Measurements from ENCODE around the gene MEIS1. TPM values are rescaled to one million over a fixed set of nuclear protein-coding genes. Genes with fewer than 3 reads are reported as not detected.
"Not testable (repeated sequence)": the region's sequence is repeated elsewhere in the genome, so short reads cannot be mapped to it uniquely, and the experiment has no call there.

MEIS1 gene
- total and polyA plus RNA-seq, 4 experiments from 2014 or later: not detected

DNA sequence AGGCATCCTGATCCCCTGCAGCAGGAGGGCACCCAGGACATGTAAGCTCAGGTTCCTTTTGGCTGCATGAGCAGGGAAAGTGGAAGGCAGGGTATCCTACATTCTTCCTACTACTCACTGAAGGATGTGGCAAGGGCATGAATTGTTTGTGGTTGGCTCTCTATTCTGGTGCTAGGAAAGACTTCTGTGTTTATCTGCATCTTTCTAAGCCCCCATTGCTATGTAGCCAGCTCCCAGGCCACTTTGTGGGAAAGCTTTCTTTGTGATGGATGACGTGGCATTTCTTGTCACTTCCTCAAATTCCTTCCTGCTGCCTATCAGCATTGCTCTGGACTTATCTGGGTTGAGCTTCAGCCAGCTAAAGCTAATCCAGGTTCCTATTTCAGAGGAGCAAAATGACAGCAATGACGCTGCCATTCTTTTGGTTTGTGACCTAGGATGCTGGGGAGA lies 46.2 kb downstream of the MEIS1 start:
- Mint-ChIP-seq H3K4me3 (no peak overlapping the region), H3K4me1 (no peaks in the 10 kb centered on the region), H3K9me3 (peaks cover 0 to 6% (median 3%) of the 10 kb centered on the region in 8 donors), H3K36me3 (no peaks in the 10 kb centered on the region), H3K27ac (no peak overlapping the region), H3K27me3 (no peaks in the 10 kb centered on the region)
- no peak for DNase-seq
- ChIA-PET CTCF (ENCODE audit: partially characterized antibody) (no interaction called here), POLR2A (ENCODE audit: partially characterized antibody) (interaction anchor here (0.5 kb wide), 1 partner anchor 666 kb away, joined by 3 read pairs; no protein-coding TSS in a partner anchor)
- Histone ChIP-seq H3K4me3 (ENCODE audit: low read length in 2 of 2) (no peak overlapping the region), H3K9me3 (ENCODE audit: control insufficient read depth in 1 of 2, low read length in 2 of 2) (no peaks in the 10 kb centered on the region), H3K4me1 (ENCODE audit: insufficient read depth, low read length) (no peaks in the 10 kb centered on the region), H3K27ac (ENCODE audit: low read depth, low read length) (no peak overlapping the region), H3K27me3 (ENCODE audit: insufficient read depth, low read length) (no peaks in the 10 kb centered on the region), H3K36me3 (ENCODE audit: insufficient read depth, low read length) (no peaks in the 10 kb centered on the region)
- intact Hi-C loops (cut with micrococcal nuclease): no loop called here

DNA sequence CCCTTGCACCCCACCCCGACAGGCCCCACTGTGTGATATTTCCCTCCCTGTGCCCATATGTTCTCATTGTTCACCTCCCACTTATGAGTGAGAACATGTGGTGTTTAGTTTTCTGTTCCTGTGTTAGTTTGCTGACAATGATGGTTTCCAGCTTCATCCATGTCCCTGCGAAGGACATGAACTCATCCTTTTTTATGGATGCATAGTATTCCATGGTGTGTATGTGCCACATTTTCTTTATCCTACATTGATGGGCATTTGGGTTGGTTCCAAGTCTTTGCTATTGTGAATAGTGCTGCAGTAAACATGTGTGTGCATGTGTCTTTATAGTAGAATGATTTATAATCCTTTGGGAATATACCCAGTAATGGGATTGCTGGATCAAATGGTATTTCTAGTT lies 50.3 kb downstream of the MEIS1 start:
- H3K36me3 Mint-ChIP-seq; H3K27ac ChIP-seq (ENCODE audit: low read depth, low read length); DNase-seq; H3K4me1 Mint-ChIP-seq; H3K4me3 Mint-ChIP-seq; H3K4me1 ChIP-seq (ENCODE audit: insufficient read depth, low read length); H3K36me3 ChIP-seq (ENCODE audit: insufficient read depth, low read length); CTCF ChIA-PET (ENCODE audit: partially characterized antibody); H3K27me3 Mint-ChIP-seq; intact Hi-C loops (cut with micrococcal nuclease); H3K27me3 ChIP-seq (ENCODE audit: insufficient read depth, low read length); H3K4me3 ChIP-seq (ENCODE audit: low read length in 2 of 2); H3K9me3 ChIP-seq (ENCODE audit: control insufficient read depth in 1 of 2, low read length in 2 of 2); H3K27ac Mint-ChIP-seq; POLR2A ChIA-PET (ENCODE audit: partially characterized antibody): not testable (repeated sequence)
- H3K9me3 Mint-ChIP-seq: peaks cover 0 to 10% (median 3%) of the 10 kb centered on the region in 8 donors

DNA sequence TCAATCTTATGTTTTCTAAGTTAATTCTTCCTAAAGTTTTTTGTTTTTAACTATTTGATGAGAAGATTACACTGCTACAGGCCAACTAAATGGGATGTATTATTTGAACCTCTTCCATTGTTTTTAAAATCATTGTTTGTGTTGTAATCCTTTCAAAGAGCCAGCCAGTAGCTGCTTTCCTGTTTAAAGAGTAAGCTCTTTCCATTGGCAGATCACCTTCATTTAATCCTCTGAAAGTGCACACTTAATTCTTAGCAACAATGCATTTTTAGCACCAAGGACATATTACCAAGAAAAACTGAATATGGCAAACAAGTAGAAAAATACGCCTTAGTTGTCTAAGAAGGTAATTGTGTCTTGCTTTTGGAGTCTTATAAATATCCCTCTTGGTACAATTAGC lies 54.0 kb downstream of the MEIS1 start:
- no peaks in the 10 kb centered on the region for H3K36me3 ChIP-seq (ENCODE audit: insufficient read depth, low read length)
- no peak overlapping the region for H3K27ac Mint-ChIP-seq
- H3K27ac ChIP-seq (ENCODE audit: low read depth, low read length): no peak overlapping the region
- H3K9me3 Mint-ChIP-seq: peaks cover 0 to 10% (median 2%) of the 10 kb centered on the region in 8 donors
- H3K27me3 Mint-ChIP-seq: no peaks in the 10 kb centered on the region
- H3K4me3 ChIP-seq (ENCODE audit: low read length in 2 of 2): no peak overlapping the region
- ChIA-PET CTCF (ENCODE audit: partially characterized antibody) (no interaction called here), POLR2A (ENCODE audit: partially characterized antibody) (no interaction called here)
- no peak for DNase-seq
- no peaks in the 10 kb centered on the region for H3K4me1 Mint-ChIP-seq
- intact Hi-C loops (cut with micrococcal nuclease): no loop called here
- H3K36me3 Mint-ChIP-seq: no peaks in the 10 kb centered on the region
- no peak overlapping the region for H3K4me3 Mint-ChIP-seq
- no peaks in the 10 kb centered on the region for H3K9me3 ChIP-seq (ENCODE audit: control insufficient read depth in 1 of 2, low read length in 2 of 2)
- H3K4me1 ChIP-seq (ENCODE audit: insufficient read depth, low read length): no peaks in the 10 kb centered on the region
- H3K27me3 ChIP-seq (ENCODE audit: insufficient read depth, low read length): no peaks in the 10 kb centered on the region

DNA sequence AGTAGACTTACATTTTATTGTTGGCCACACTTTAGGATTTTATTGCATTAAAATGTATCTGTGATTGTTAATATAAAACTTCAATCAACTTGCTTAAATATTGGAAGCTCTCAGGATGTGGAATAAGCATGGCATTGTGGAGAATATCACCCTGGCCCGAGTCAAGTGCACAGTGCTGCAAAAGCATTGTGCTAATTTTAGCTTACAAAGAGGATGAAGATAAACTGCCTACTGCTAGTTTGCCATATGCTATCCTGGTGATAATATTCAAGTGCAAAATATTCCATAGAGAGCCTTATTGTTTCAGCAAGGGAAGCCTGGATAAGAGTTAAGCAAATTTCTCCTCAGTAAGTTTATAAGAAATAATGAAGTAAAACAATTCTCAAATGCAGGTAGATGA lies 54.5 kb downstream of the MEIS1 start:
- Mint-ChIP-seq H3K9me3 (peaks cover 0 to 10% (median 2%) of the 10 kb centered on the region in 8 donors), H3K4me1 (no peaks in the 10 kb centered on the region), H3K36me3 (no peaks in the 10 kb centered on the region), H3K27me3 (no peaks in the 10 kb centered on the region), H3K27ac (no peak overlapping the region), H3K4me3 (no peak overlapping the region)
- H3K4me3 ChIP-seq (ENCODE audit: low read length in 2 of 2): no peak overlapping the region
- no peaks in the 10 kb centered on the region for H3K9me3 ChIP-seq (ENCODE audit: control insufficient read depth in 1 of 2, low read length in 2 of 2)
- H3K4me1 ChIP-seq (ENCODE audit: insufficient read depth, low read length): no peaks in the 10 kb centered on the region
- CTCF ChIA-PET (ENCODE audit: partially characterized antibody): no interaction called here
- H3K36me3 ChIP-seq (ENCODE audit: insufficient read depth, low read length): no peaks in the 10 kb centered on the region
- no peak for DNase-seq
- H3K27me3 ChIP-seq (ENCODE audit: insufficient read depth, low read length): no peaks in the 10 kb centered on the region
- POLR2A ChIA-PET (ENCODE audit: partially characterized antibody): no interaction called here
- intact Hi-C loops (cut with micrococcal nuclease): no loop called here
- no peak overlapping the region for H3K27ac ChIP-seq (ENCODE audit: low read depth, low read length)

DNA sequence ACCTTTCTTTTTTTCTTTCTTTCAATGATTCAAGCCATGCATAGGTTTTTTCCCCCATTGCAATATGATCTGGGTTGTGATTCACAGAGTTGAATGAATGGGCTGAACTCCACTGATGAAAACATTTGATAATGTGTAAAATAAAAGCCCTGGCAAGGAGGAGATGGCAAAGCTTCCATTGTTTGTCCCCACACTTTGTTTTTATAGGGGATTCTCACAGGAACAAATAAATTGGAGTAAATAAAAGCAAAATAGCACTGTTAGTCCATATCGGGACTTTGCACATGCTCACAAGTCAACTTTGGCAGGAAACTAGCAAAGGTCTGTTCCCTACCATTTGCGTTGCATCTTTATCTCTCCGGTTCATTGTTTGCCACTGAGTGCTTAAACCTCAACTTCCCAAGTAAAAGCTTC lies 55.7 kb downstream of the MEIS1 start:
- ChIA-PET POLR2A (ENCODE audit: partially characterized antibody) (no interaction called here), CTCF (ENCODE audit: partially characterized antibody) (no interaction called here)
- peaks cover 0 to 10% (median 2%) of the 10 kb centered on the region in 8 donors for H3K9me3 Mint-ChIP-seq
- no peaks in the 10 kb centered on the region for H3K36me3 Mint-ChIP-seq
- Histone ChIP-seq H3K36me3 (ENCODE audit: insufficient read depth, low read length) (no peaks in the 10 kb centered on the region), H3K27ac (ENCODE audit: low read depth, low read length) (no peak overlapping the region), H3K27me3 (ENCODE audit: insufficient read depth, low read length) (no peaks in the 10 kb centered on the region), H3K4me3 (ENCODE audit: low read length in 2 of 2) (no peak overlapping the region), H3K4me1 (ENCODE audit: insufficient read depth, low read length) (no peaks in the 10 kb centered on the region), H3K9me3 (ENCODE audit: control insufficient read depth in 1 of 2, low read length in 2 of 2) (no peaks in the 10 kb centered on the region)
- H3K27ac Mint-ChIP-seq: no peak overlapping the region
- intact Hi-C loops (cut with micrococcal nuclease): no loop called here
- no peaks in the 10 kb centered on the region for H3K4me1 Mint-ChIP-seq
- no peaks in the 10 kb centered on the region for H3K27me3 Mint-ChIP-seq
- no peak for DNase-seq
- H3K4me3 Mint-ChIP-seq: no peak overlapping the region

DNA sequence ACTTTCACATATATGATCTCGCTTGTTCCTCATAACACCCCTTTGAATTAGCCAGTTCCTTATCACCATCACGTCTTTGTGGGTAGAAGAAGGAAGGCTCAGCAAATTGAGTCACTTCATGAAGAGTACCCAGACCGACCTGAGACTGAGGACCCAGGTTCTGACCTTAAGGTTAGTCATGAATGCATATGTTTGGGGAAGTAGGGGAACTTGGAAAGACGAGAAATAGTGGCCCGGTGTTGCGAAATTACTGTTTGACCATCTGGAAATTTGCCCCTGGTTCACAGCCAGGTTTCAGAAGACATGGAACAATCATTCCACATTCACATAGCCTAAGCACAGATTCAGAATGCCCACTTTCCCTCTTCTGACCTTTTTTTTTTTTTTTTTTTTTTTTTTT lies 59.8 kb downstream of the MEIS1 start:
- Histone ChIP-seq H3K4me3 (ENCODE audit: low read length in 2 of 2) (no peak overlapping the region), H3K36me3 (ENCODE audit: insufficient read depth, low read length) (no peaks in the 10 kb centered on the region), H3K27me3 (ENCODE audit: insufficient read depth, low read length) (no peaks in the 10 kb centered on the region), H3K9me3 (ENCODE audit: control insufficient read depth in 1 of 2, low read length in 2 of 2) (no peaks in the 10 kb centered on the region), H3K4me1 (ENCODE audit: insufficient read depth, low read length) (no peaks in the 10 kb centered on the region), H3K27ac (ENCODE audit: low read depth, low read length) (no peak overlapping the region)
- Mint-ChIP-seq H3K4me3 (no peak overlapping the region), H3K27me3 (no peaks in the 10 kb centered on the region), H3K36me3 (no peaks in the 10 kb centered on the region), H3K27ac (no peak overlapping the region), H3K4me1 (no peaks in the 10 kb centered on the region), H3K9me3 (peaks cover 0 to 2% (median 0%) of the 10 kb centered on the region in 8 donors)
- CTCF ChIA-PET (ENCODE audit: partially characterized antibody): no interaction called here
- intact Hi-C loops (cut with micrococcal nuclease): no loop called here
- POLR2A ChIA-PET (ENCODE audit: partially characterized antibody): no interaction called here
- no peak for DNase-seq

DNA sequence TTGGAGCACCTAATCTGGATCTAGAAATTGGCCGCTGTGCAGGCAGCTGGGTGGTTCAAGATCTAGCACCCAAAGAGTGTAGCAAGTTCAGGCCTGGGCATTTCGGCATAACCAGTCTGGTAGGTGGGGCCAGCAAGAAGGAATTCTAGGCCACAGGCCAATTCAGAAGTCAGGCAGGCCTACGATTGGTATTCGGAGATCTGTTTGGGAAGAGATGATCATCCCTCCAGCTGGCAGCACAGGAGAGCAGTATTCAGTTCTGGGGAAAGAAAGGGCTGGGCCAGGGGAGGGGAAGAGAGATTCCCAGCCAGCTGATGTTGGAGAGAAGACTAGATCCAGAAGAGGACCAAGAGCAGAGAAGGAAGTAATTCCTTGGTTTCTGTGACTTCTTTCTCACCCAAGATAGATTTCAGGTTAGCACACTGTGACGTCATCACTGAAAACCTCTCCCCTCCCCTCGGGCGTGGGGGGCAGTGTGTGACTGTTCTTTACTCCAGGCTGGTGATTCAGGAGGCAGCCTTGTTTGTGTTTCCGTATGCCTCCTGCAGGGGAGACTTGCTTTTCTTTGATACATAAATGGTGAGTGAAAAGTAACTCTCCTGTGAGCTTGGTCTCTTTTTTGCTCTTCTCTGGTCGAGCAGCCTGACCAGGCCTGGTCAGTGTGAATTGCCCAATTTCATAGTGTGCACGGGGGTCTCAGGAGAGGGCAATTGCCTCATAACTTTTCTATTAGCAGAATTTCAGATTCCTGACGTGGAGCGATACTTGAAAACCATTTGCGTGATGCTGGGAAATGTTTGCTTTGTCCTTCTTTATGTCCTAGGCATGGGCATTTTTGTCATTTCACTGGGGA lies 61.1 kb downstream of the MEIS1 start:
- POLR2A ChIA-PET (ENCODE audit: partially characterized antibody): no interaction called here
- H3K4me3 Mint-ChIP-seq: no peak overlapping the region
- no peak overlapping the region for H3K4me3 ChIP-seq (ENCODE audit: low read length in 2 of 2)
- H3K27me3 Mint-ChIP-seq: no peaks in the 10 kb centered on the region
- no peak for DNase-seq
- no peak overlapping the region for H3K27ac Mint-ChIP-seq
- intact Hi-C loops (cut with micrococcal nuclease): no loop called here
- no peaks in the 10 kb centered on the region for H3K4me1 Mint-ChIP-seq
- H3K36me3 ChIP-seq (ENCODE audit: insufficient read depth, low read length): no peaks in the 10 kb centered on the region
- H3K9me3 ChIP-seq (ENCODE audit: control insufficient read depth in 1 of 2, low read length in 2 of 2): no peaks in the 10 kb centered on the region
- H3K4me1 ChIP-seq (ENCODE audit: insufficient read depth, low read length): no peaks in the 10 kb centered on the region
- H3K9me3 Mint-ChIP-seq: peaks cover 0 to 2% (median 0%) of the 10 kb centered on the region in 8 donors
- no peaks in the 10 kb centered on the region for H3K27me3 ChIP-seq (ENCODE audit: insufficient read depth, low read length)
- CTCF ChIA-PET (ENCODE audit: partially characterized antibody): no interaction called here
- H3K27ac ChIP-seq (ENCODE audit: low read depth, low read length): no peak overlapping the region
- H3K36me3 Mint-ChIP-seq: no peaks in the 10 kb centered on the region
